Heart left ventricle (tissue), 13 donors: ENCODE measurements around the gene CALM3.

Experiments
- POLR2A ChIP-seq, 2 donors: fragments of 450-650 bp; IDR thresholded peaks; one replicate each; pipeline ENCODE4 v1.6.1; 2017; ENCODE audit warnings: antibody characterized with exemption in 2 of 2, mild to moderate bottlenecking in 2 of 2, moderate library complexity in 2 of 2
- TF ChIP-seq, protein P1 (sequence below), 12 donors: fragments of 200-600 bp; sonication (generic) in 4 of 12; IDR thresholded peaks; one replicate each; pipeline versions ENCODE4 v1.5.0 to v1.8.0; 2018 to 2022; ENCODE audit warnings: antibody characterized with exemption in 12 of 12, mild to moderate bottlenecking in 5 of 12
- donor health status: ischemic (EF 13 %, LVEDD 7.1; RV severe dilation, severe dysfunction).
- donor health status: DM: no; HTN: yes; CAD: no.
- donor health status: DM: no; HTN: no; CAD: no.
- donor health status: ischemic (EF 25% LVEDD 6.9; RV normal size, moderate dysfunction).
- donor health status: ischemic (EF 25% LVEDD 5.7; RV mildly dilated, moderate dysfunction).
- donor health status: ischemic (EF 35%, LVEDD 5.7; RV mildly dilated, moderate dysfunction).
- donor health status: nonischemic (EF 11% LVEDD 7.7; RV severe dilation, severe dysfunction).
- donor health status: DM: yes; HTN: yes; CAD: no.
- donor health status: PGD.
- donor health status: ischemic (EF 29% LVEDD 5.4; RV normal size, mild dysfunction).
- donor health status: nonischemic (EF 23%, LVEDD 6.1; RV moderate dilation, normal function).

DNA sequence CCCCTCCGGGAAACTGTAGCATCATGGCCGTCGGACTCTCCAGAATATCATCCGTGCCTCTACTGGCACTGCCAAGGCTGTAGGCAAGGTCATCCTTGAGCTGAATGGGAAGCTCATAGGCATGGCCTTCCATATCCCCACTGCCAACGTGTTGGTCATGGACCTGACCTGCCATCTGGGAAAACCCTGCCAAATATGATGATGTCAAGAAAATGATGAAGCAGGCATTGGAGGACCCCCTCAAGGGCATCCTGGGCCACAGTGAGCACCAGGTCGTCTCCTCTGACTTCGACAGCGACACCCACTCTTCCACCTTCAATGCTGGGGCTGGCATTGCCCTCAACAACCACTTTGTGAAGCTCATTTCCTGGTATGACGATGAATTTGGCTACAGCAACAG lies 41.9 kb upstream of the CALM3 start:
- TF ChIP-seq, protein P1, sequence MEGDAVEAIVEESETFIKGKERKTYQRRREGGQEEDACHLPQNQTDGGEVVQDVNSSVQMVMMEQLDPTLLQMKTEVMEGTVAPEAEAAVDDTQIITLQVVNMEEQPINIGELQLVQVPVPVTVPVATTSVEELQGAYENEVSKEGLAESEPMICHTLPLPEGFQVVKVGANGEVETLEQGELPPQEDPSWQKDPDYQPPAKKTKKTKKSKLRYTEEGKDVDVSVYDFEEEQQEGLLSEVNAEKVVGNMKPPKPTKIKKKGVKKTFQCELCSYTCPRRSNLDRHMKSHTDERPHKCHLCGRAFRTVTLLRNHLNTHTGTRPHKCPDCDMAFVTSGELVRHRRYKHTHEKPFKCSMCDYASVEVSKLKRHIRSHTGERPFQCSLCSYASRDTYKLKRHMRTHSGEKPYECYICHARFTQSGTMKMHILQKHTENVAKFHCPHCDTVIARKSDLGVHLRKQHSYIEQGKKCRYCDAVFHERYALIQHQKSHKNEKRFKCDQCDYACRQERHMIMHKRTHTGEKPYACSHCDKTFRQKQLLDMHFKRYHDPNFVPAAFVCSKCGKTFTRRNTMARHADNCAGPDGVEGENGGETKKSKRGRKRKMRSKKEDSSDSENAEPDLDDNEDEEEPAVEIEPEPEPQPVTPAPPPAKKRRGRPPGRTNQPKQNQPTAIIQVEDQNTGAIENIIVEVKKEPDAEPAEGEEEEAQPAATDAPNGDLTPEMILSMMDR (IDR thresholded peaks at IDR 0.05) = no peak
- no peak for TF ChIP-seq POLR2A (IDR thresholded peaks at IDR 0.05)
